ENCODE results near the gene SGPP2.

DNA sequence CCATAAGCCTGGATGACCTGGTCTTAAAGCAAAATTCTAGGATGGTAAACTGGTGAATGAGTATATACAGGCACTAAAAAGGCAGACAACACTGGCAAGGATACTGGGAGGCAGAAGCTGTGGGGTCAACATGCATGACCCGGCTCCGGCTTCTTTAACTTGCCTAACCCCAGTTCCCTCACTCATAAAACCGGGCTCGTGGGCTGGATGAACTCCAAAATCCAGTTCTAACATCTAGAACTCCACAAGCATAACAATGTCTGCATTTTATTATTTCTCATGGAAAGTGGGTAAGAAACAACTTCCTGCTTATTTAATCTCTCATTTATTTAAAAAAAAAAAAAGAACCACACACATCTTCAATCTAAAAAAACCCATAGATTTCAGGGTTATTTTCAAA, 174.3 kb downstream of the SGPP2 start:
- TF ChIP-seq, protein P1, sequence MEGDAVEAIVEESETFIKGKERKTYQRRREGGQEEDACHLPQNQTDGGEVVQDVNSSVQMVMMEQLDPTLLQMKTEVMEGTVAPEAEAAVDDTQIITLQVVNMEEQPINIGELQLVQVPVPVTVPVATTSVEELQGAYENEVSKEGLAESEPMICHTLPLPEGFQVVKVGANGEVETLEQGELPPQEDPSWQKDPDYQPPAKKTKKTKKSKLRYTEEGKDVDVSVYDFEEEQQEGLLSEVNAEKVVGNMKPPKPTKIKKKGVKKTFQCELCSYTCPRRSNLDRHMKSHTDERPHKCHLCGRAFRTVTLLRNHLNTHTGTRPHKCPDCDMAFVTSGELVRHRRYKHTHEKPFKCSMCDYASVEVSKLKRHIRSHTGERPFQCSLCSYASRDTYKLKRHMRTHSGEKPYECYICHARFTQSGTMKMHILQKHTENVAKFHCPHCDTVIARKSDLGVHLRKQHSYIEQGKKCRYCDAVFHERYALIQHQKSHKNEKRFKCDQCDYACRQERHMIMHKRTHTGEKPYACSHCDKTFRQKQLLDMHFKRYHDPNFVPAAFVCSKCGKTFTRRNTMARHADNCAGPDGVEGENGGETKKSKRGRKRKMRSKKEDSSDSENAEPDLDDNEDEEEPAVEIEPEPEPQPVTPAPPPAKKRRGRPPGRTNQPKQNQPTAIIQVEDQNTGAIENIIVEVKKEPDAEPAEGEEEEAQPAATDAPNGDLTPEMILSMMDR (conservative IDR thresholded peaks at IDR 0.05; ENCODE audit: low read depth, low read length) = no peak
- no peak for TF ChIP-seq EZH2 (IDR thresholded peaks at IDR 0.05; ENCODE audit: borderline replicate concordance, low read depth, low read length, poor library complexity, severe bottlenecking)
